ENCODE measurements around the gene SKAP2. TPM values are rescaled to one million over a fixed set of nuclear protein-coding genes. Genes with fewer than 3 reads are reported as not detected.

The SKAP2 gene
- total RNA-seq, 4 donors from 2014 or later, result 54.3 to 83.1 (median 76.1) TPM

GRCh38 chr7:26696978-26697377 lies 167.4 kb downstream of the SKAP2 start:
- Histone ChIP-seq H3K4me1 (no peaks in the 10 kb centered on the region), H3K27me3 (no peaks in the 10 kb centered on the region), H3K27ac (no peak overlapping the region), H3K4me3 (no peak overlapping the region), H3K9me3 (no peaks in the 10 kb centered on the region), H3K36me3 (no peaks in the 10 kb centered on the region)
- TF ChIP-seq POLR2AphosphoS5 (IDR thresholded peaks at IDR 0.05) (no peak), EP300 (IDR thresholded peaks at IDR 0.05) (no peak), POLR2A (IDR thresholded peaks at IDR 0.05) (no peak)
- TF ChIP-seq, protein P1, sequence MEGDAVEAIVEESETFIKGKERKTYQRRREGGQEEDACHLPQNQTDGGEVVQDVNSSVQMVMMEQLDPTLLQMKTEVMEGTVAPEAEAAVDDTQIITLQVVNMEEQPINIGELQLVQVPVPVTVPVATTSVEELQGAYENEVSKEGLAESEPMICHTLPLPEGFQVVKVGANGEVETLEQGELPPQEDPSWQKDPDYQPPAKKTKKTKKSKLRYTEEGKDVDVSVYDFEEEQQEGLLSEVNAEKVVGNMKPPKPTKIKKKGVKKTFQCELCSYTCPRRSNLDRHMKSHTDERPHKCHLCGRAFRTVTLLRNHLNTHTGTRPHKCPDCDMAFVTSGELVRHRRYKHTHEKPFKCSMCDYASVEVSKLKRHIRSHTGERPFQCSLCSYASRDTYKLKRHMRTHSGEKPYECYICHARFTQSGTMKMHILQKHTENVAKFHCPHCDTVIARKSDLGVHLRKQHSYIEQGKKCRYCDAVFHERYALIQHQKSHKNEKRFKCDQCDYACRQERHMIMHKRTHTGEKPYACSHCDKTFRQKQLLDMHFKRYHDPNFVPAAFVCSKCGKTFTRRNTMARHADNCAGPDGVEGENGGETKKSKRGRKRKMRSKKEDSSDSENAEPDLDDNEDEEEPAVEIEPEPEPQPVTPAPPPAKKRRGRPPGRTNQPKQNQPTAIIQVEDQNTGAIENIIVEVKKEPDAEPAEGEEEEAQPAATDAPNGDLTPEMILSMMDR (IDR thresholded peaks at IDR 0.05), result no peak
- WGBS, 2 donors (ENCODE audit: low coverage in 1 of 2), result 87 to 92% methylated on average over 5 of the region's 5 CpGs
- ATAC-seq, result no peak

GRCh38 chr7:26696161-26696560 lies 168.2 kb downstream of the SKAP2 start:
- no peak for ATAC-seq
- Histone ChIP-seq H3K27ac (no peak overlapping the region), H3K27me3 (no peaks in the 10 kb centered on the region), H3K9me3 (no peaks in the 10 kb centered on the region), H3K4me3 (no peak overlapping the region), H3K4me1 (peaks cover 0 to 8% (median 0%) of the 10 kb centered on the region in 3 donors), H3K36me3 (no peaks in the 10 kb centered on the region)
- TF ChIP-seq, protein P1 (IDR thresholded peaks at IDR 0.05), result no peak
- TF ChIP-seq EP300 (IDR thresholded peaks at IDR 0.05), result no peak
- TF ChIP-seq POLR2AphosphoS5 (IDR thresholded peaks at IDR 0.05), result no peak
- no peak for TF ChIP-seq POLR2A (IDR thresholded peaks at IDR 0.05)

DNA sequence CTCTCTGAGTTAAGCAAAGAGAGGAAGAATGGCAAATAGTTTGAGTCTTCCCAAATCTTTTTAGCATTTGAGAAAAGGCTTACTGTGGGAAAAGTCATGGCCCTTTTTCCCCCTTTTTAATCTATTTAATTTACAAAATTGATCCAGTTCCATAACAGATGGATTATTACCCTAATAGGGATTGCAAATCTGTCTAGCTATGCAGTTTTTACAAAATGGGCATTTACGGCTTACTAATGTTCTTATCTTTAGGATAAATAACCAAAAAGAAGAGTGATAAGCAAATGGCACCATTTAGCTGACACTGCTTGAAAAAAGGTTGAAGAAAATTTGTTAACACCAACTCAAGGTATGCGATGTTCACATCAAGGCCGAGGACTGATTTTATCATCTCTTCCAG lies 169.7 kb downstream of the SKAP2 start:
- no peaks in the 10 kb centered on the region for H3K36me3 ChIP-seq
- H3K4me3 ChIP-seq, result no peak overlapping the region
- no peaks in the 10 kb centered on the region for H3K9me3 ChIP-seq
- no peak for ATAC-seq
- H3K4me1 ChIP-seq, result peaks cover 0 to 23% (median 4%) of the 10 kb centered on the region in 3 donors
- TF ChIP-seq EP300 (IDR thresholded peaks at IDR 0.05) (no peak), POLR2A (IDR thresholded peaks at IDR 0.05) (no peak), POLR2AphosphoS5 (IDR thresholded peaks at IDR 0.05) (no peak)
- TF ChIP-seq, protein P1 (IDR thresholded peaks at IDR 0.05), result no peak
- no peaks in the 10 kb centered on the region for H3K27me3 ChIP-seq
- WGBS, 2 donors (ENCODE audit: low coverage in 1 of 2), result 86% methylated on average over 3 of the region's 3 CpGs; no CpG with 5 or more reads in 1 of the 2 donors
- no peak overlapping the region for H3K27ac ChIP-seq

GRCh38 chr7:26694141-26694540 lies 170.2 kb downstream of the SKAP2 start:
- no peaks in the 10 kb centered on the region for H3K27me3 ChIP-seq
- no peaks in the 10 kb centered on the region for H3K9me3 ChIP-seq
- no peak overlapping the region for H3K27ac ChIP-seq
- H3K4me3 ChIP-seq, result no peak overlapping the region
- TF ChIP-seq POLR2AphosphoS5 (IDR thresholded peaks at IDR 0.05), result no peak
- TF ChIP-seq POLR2A (IDR thresholded peaks at IDR 0.05), result no peak
- TF ChIP-seq, protein P1 (IDR thresholded peaks at IDR 0.05), result no peak
- TF ChIP-seq EP300 (IDR thresholded peaks at IDR 0.05), result no peak
- ATAC-seq, result no peak
- H3K36me3 ChIP-seq, result no peaks in the 10 kb centered on the region
- H3K4me1 ChIP-seq, result peaks cover 0 to 28% (median 5%) of the 10 kb centered on the region in 3 donors

- TF ChIP-seq POLR2AphosphoS5 (IDR thresholded peaks at IDR 0.05) (no peak), EP300 (IDR thresholded peaks at IDR 0.05) (no peak), POLR2A (IDR thresholded peaks at IDR 0.05) (no peak)
- TF ChIP-seq, protein P1 (IDR thresholded peaks at IDR 0.05), result no peak
- Histone ChIP-seq H3K27me3 (no peaks in the 10 kb centered on the region), H3K4me3 (no peak overlapping the region), H3K4me1 (peaks cover 0 to 50% (median 5%) of the 10 kb centered on the region in 3 donors), H3K9me3 (no peaks in the 10 kb centered on the region), H3K27ac (no peak overlapping the region), H3K36me3 (no peaks in the 10 kb centered on the region)
- ATAC-seq, result no peak
- WGBS, 2 donors (ENCODE audit: low coverage in 1 of 2), result 87% methylated on average over 2 of the region's 2 CpGs; no CpG with 5 or more reads in 1 of the 2 donors
Observed at GRCh38 chr7:26691886-26692285, 172.5 kb downstream of the SKAP2 start.
